ENCODE measurements around the gene TFB1M. TPM values are rescaled to one million over a fixed set of nuclear protein-coding genes. Genes with fewer than 3 reads are reported as not detected.
A peak's percentile ranks its signal among the peaks of the same experiment; 100 is the strongest.

Gene TFB1M
- total RNA-seq, 1 donor from 2014 or later: 25.4 TPM

DNA sequence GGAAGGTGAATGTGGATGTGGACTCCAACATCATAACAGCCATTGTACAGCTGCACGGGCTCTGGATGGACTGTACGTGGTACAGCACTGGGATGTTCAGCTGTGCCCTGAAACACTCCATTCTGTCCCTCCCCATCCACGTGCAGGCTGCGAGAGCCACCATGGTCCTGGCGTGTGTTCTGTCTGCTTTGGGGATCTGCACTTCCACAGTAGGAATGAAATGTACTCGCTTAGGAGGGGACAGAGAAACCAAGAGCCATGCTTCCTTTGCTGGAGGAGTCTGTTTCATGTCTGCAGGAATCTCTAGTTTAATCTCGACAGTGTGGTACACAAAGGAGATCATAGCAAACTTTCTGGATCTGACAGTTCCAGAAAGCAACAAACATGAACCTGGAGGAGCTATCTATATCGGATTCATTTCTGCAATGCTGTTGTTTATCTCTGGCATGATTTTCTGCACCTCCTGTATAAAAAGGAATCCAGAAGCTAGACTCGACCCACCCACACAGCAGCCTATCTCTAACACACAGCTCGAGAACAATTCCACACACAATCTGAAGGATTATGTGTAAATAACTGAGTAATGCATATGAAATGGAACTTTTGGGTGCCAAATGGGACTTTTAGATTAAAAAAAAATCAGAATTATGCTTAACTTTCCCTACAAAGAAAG lies 38.3 kb downstream of the TFB1M start:
- no peak for DNase-seq (ENCODE audit: extremely low spot score, unreplicated experiment)
- Mint-ChIP-seq H3K36me3 (peaks cover 23% of the 10 kb centered on the region), H3K27me3 (no peaks in the 10 kb centered on the region), H3K4me3 (no peak overlapping the region), H3K9me3 (no peaks in the 10 kb centered on the region), H3K4me1 (ENCODE audit: unreplicated experiment) (peaks cover 9% of the 10 kb centered on the region), H3K27ac (no peak overlapping the region)
- TF ChIP-seq CTCF (conservative IDR thresholded peaks at IDR 0.05): no peak

- TF ChIP-seq CTCF (conservative IDR thresholded peaks at IDR 0.05): no peak
- Mint-ChIP-seq H3K27me3 (no peaks in the 10 kb centered on the region), H3K4me3 (no peak overlapping the region), H3K27ac (no peak overlapping the region), H3K9me3 (no peaks in the 10 kb centered on the region), H3K4me1 (ENCODE audit: unreplicated experiment) (peaks cover 9% of the 10 kb centered on the region), H3K36me3 (peaks cover 17% of the 10 kb centered on the region)
- no peak for DNase-seq (ENCODE audit: extremely low spot score, unreplicated experiment)
Measured at GRCh38 chr6:155274533-155274932, 39.8 kb downstream of the TFB1M start.

DNA sequence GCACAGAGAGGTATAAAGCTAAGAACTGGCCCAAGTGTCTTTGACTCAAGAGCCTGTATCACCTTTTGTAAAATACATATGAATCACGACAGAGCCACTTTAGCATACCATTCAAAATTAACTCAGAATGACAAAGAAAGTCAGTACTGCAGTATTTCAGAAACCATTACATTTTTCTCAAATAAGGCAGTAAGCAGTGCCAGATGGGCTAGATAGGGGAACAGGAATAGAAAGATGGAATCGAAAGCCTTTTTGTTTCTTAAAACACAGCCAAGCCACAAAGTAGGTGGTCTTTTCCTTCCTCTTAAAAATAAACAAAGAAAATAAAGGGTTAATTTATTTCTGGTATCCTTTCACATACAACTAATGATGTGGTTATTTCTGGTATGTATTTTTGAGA lies 40.2 kb downstream of the TFB1M start:
- no peaks in the 10 kb centered on the region for H3K27me3 Mint-ChIP-seq
- peaks cover 12% of the 10 kb centered on the region for H3K36me3 Mint-ChIP-seq
- no peak overlapping the region for H3K4me3 Mint-ChIP-seq
- H3K4me1 Mint-ChIP-seq (ENCODE audit: unreplicated experiment): peaks cover 9% of the 10 kb centered on the region
- no peak overlapping the region for H3K27ac Mint-ChIP-seq
- no peaks in the 10 kb centered on the region for H3K9me3 Mint-ChIP-seq
- DNase-seq (ENCODE audit: extremely low spot score, unreplicated experiment): no peak
- TF ChIP-seq CTCF (conservative IDR thresholded peaks at IDR 0.05): no peak

GRCh38 chr6:155273431-155273830 lies 40.9 kb downstream of the TFB1M start:
- Mint-ChIP-seq H3K36me3 (peaks cover 10% of the 10 kb centered on the region), H3K4me3 (no peak overlapping the region), H3K27ac (peak overlapping the region; percentile 32), H3K9me3 (no peaks in the 10 kb centered on the region), H3K27me3 (no peaks in the 10 kb centered on the region), H3K4me1 (ENCODE audit: unreplicated experiment) (peaks cover 9% of the 10 kb centered on the region)
- no peak for DNase-seq (ENCODE audit: extremely low spot score, unreplicated experiment)
- no peak for TF ChIP-seq CTCF (conservative IDR thresholded peaks at IDR 0.05)

DNA sequence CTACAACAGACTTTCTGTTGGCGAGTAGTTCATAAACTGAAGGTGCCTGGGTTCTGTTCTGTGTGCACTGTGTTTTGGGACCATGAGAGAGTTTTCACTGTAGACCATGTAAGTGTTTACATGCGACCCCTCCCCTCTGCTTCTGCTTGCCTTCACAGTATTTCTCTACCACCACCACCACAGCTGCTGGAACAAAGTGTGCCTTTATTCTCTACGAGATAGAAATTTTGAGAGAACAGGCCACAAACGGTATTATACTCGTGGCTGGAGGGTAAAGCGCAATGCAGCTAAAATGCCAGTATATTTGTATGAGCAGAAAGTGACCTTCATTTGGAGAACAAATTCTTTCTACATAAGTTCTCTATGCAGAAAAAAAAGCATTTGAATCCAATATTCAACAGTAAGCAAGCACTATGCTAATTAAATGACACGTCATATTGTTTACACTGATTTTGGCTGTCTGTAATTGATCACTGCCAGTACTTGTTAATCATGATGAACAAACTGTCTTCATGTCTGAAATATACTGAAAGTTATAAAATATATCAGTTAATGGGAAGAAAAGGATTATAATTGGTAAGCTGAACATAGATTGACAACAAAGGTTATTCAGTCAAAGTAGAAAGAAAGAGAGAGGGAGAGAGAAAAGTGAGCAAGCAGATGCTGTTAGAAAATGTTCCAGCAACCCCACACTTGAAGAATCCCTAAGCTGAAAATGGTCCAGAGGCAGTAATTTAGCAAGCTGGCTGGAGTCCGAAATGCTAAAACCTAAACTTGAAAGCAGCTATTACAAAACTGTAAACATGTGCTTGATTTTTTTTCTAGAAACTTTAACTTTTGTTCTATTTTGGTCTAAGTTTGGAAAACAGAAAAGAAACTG lies 41.7 kb downstream of the TFB1M start:
- Mint-ChIP-seq H3K9me3 (no peaks in the 10 kb centered on the region), H3K27me3 (no peaks in the 10 kb centered on the region), H3K4me3 (no peak overlapping the region), H3K4me1 (ENCODE audit: unreplicated experiment) (peaks cover 15% of the 10 kb centered on the region), H3K36me3 (peaks cover 15% of the 10 kb centered on the region), H3K27ac (no peak overlapping the region)
- no peak for DNase-seq (ENCODE audit: extremely low spot score, unreplicated experiment)
- no peak for TF ChIP-seq CTCF (conservative IDR thresholded peaks at IDR 0.05)

Data from type B pancreatic cell (in vitro differentiated cells).